Measurements from ENCODE around the gene RNGTT. TPM values are rescaled to one million over a fixed set of nuclear protein-coding genes. Genes with fewer than 3 reads are reported as not detected.

RNGTT gene
- total RNA-seq, 2 donors from 2014 or later, result 13.5 to 20.5 TPM

DNA sequence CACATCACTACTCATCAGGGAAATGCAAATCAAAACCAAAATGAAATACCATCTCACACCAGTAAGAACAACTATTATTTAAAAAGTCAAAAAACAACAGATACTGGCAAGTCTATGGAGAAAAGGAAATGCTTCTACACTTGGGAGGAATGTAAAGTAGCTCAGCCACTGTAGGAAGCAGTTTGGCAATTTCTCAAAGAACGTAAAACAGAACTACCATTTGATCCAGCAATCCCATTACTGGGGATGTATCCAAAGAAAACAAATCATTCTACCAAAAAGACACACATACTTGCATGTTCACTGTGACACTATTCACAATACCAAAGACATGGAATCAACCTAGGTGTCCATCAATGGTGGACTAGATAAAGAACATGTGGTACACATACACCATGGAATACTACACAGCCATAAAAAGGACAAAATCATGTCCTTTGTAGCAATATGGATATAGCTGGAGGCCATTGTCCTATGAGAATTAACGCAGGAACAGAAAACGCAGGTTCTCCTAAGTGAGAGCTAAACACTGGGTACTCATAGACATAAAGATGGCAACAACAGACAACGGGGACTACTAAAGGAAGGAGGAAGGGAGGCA lies 260.4 kb downstream of the RNGTT start:
- Histone ChIP-seq H3K9me3 (no peaks in the 10 kb centered on the region), H3K36me3 (no peaks in the 10 kb centered on the region), H3K27ac (no peak overlapping the region), H3K27me3 (replicated peaks; ENCODE audit: insufficient read depth) (no peaks in the 10 kb centered on the region), H3K4me3 (no peak overlapping the region), H3K4me1 (ENCODE audit: control insufficient read depth in 1 of 2, low read depth in 2 of 2) (peaks cover 0 to 2% of the 10 kb centered on the region in 2 donors)
- DNase-seq (ENCODE audit: low spot score) (no peak), ATAC-seq (ENCODE audit: insufficient number of reproducible peaks, low FRiP score, low read depth) (no peak)
- TF ChIP-seq, protein P1, sequence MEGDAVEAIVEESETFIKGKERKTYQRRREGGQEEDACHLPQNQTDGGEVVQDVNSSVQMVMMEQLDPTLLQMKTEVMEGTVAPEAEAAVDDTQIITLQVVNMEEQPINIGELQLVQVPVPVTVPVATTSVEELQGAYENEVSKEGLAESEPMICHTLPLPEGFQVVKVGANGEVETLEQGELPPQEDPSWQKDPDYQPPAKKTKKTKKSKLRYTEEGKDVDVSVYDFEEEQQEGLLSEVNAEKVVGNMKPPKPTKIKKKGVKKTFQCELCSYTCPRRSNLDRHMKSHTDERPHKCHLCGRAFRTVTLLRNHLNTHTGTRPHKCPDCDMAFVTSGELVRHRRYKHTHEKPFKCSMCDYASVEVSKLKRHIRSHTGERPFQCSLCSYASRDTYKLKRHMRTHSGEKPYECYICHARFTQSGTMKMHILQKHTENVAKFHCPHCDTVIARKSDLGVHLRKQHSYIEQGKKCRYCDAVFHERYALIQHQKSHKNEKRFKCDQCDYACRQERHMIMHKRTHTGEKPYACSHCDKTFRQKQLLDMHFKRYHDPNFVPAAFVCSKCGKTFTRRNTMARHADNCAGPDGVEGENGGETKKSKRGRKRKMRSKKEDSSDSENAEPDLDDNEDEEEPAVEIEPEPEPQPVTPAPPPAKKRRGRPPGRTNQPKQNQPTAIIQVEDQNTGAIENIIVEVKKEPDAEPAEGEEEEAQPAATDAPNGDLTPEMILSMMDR (IDR thresholded peaks at IDR 0.05), result no peak

DNA sequence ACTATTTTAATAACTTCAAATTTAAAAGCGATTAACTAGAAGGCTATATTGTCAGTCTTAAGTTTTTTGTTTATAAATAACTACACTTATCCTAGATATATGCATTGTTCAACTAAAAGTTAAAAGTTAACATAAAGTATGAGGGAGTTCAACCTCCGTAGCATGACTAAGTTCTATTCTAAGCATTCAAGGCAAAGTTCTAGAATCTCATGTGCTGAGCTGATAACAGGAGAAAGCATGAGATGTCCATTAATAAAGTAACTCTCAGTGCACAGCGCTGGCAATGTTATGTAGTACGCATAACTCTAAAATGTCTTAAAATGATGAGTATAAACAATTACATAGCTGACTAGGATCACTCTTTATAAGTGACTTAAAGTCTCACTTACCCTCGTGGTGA lies 264.8 kb downstream of the RNGTT start:
- Histone ChIP-seq H3K36me3 (no peaks in the 10 kb centered on the region), H3K27me3 (replicated peaks; ENCODE audit: insufficient read depth) (no peaks in the 10 kb centered on the region), H3K4me3 (no peak overlapping the region), H3K9me3 (peaks cover 6% of the 10 kb centered on the region), H3K4me1 (ENCODE audit: control insufficient read depth in 1 of 2, low read depth in 2 of 2) (peaks cover 0 to 6% of the 10 kb centered on the region in 2 donors), H3K27ac (no peak overlapping the region)
- no peak for ATAC-seq (ENCODE audit: insufficient number of reproducible peaks, low FRiP score, low read depth)
- no peak for DNase-seq (ENCODE audit: low spot score)
- TF ChIP-seq, protein P1 (IDR thresholded peaks at IDR 0.05), result no peak

DNA sequence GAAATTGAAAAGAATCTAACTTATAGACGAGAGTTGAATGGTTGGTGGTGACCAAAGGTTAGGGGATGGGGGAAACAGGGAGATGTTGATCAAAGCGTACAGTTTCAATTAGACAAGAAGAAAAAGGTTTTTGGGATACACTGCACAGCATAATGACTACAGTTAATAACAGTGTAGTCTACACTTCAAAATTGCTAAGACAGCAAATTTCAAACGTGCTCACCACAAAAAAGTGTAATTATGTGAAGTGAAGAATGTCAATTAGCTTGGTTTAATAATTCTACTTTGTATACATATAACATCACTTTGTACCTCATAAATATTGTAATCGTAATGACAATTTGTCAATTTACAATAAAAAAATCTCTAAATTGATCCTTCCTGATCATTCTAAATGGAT lies 267.5 kb downstream of the RNGTT start:
- H3K27me3 ChIP-seq (replicated peaks; ENCODE audit: insufficient read depth), result no peaks in the 10 kb centered on the region
- TF ChIP-seq, protein P1 (IDR thresholded peaks at IDR 0.05), result no peak
- no peaks in the 10 kb centered on the region for H3K36me3 ChIP-seq
- no peak overlapping the region for H3K4me3 ChIP-seq
- no peak overlapping the region for H3K27ac ChIP-seq
- peaks cover 0 to 6% of the 10 kb centered on the region in 2 donors for H3K4me1 ChIP-seq (ENCODE audit: control insufficient read depth in 1 of 2, low read depth in 2 of 2)
- H3K9me3 ChIP-seq, result peaks cover 6% of the 10 kb centered on the region
- DNase-seq (ENCODE audit: low spot score) (no peak), ATAC-seq (ENCODE audit: insufficient number of reproducible peaks, low FRiP score, low read depth) (no peak)

DNA sequence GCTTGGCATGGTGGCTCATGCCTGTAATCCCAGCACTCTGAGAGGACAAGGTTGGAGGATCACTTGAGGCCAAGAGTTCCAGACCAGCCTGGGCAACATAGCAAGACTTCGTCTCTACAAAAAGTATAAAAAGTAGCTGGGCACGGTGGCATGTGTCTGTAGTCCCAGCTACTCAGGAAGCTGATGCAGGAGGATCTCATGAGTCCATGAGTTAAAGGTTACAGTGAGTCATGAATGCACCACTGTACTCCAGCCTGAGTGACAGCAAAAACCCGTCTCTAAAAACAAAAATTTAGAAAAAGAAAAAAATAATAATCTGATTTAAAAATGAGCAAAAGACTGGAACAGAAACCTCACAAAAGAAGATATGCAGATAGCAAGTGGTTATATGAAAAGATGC lies 279.7 kb downstream of the RNGTT start:
- H3K9me3 ChIP-seq, result peaks cover 3% of the 10 kb centered on the region
- no peak overlapping the region for H3K4me3 ChIP-seq

DNA sequence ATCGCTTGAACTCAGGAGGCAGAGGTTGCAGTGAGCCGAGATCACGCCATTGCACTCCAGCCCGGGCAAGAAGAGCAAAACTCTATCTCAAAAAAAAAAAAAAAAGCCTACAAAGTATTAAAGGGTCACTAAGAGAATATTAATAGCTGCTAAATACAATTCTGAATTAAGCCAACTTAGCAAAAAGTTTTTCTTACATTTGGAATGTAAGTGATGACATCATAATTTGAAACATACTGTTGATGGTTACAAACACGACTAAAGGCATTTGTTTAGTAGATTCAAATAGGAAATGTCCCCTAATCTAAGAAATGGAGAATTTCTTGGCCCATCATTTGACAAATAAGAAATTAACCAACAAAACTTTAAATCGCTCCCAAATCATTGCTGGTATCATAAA lies 282.8 kb downstream of the RNGTT start:
- no peaks in the 10 kb centered on the region for H3K4me1 ChIP-seq (ENCODE audit: control insufficient read depth in 1 of 2, low read depth in 2 of 2)
- no peak for DNase-seq (ENCODE audit: low spot score)
- ATAC-seq (ENCODE audit: insufficient number of reproducible peaks, low FRiP score, low read depth), result no peak
- H3K9me3 ChIP-seq, result no peaks in the 10 kb centered on the region
- H3K27me3 ChIP-seq (replicated peaks; ENCODE audit: insufficient read depth), result no peaks in the 10 kb centered on the region
- no peak overlapping the region for H3K27ac ChIP-seq
- no peaks in the 10 kb centered on the region for H3K36me3 ChIP-seq
- TF ChIP-seq, protein P1 (IDR thresholded peaks at IDR 0.05), result no peak
- no peak overlapping the region for H3K4me3 ChIP-seq

More for the DNA sequence above, 279.7 kb downstream of the RNGTT start:
- no peaks in the 10 kb centered on the region for H3K27me3 ChIP-seq (replicated peaks; ENCODE audit: insufficient read depth)
- H3K36me3 ChIP-seq, result no peaks in the 10 kb centered on the region
- ATAC-seq (ENCODE audit: insufficient number of reproducible peaks, low FRiP score, low read depth) (no peak), DNase-seq (ENCODE audit: low spot score) (no peak)
- no peaks in the 10 kb centered on the region for H3K4me1 ChIP-seq (ENCODE audit: control insufficient read depth in 1 of 2, low read depth in 2 of 2)
- TF ChIP-seq, protein P1 (IDR thresholded peaks at IDR 0.05), result no peak
- no peak overlapping the region for H3K27ac ChIP-seq
